NCI-H748 (cell line): ENCODE results near the gene SDC3.

Experiments
- DNase-seq: peaks from one replicate; lab custom pipeline; 2025; ENCODE audit not compliant: unreplicated experiment; lab: John Stamatoyannopoulos, UW

Gene SDC3

GRCh38 chr1:30855686-30856259, 52.8 kb downstream of the SDC3 start:
- no peak for DNase-seq

GRCh38 chr1:30853350-30853749, 55.2 kb downstream of the SDC3 start:
- no peak for DNase-seq

- no peak for DNase-seq
These were observed 56.5 kb downstream of the SDC3 start for GRCh38 chr1:30852026-30852425.

GRCh38 chr1:30851286-30851685, 57.3 kb downstream of the SDC3 start:
- DNase-seq: no peak

DNA sequence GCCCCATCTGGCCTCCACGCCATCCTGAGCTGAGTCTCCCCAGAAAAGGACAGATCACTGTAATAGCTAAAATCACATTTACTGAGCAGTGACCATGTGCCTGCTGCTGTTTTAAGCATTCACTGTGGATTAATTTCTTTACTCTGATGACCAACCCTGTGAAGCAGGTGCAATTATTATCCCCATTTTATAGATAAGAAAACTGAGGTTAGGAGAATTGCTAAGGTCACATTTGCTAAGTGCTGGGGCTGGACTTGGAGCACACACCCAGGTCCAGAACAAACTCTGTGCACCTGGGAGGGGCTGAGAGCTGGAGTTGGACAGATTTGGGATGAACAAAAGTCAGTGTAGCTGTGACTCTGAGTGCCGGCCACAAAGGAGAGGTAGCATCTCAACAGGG, 58.0 kb downstream of the SDC3 start:
- no peak for DNase-seq

DNA sequence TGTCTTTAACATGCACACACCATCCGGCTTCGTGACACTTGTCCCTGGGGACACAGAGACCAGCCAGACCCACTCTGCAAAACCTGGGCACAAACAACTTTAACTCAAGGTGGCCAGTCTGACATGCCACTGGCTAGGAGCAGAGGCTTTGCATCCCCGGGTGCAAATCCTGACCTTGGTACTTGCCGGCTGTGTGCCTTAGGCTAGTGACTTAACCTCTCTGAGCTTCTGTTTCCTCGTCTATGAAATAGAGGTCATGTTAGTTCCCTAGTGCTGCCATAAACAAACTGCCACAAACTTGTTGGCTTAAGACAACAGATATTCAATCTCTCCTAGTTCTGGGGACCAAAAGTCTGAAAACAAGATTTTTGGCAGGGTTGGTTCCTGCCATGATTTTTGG, 60.4 kb downstream of the SDC3 start:
- no peak for DNase-seq

DNA sequence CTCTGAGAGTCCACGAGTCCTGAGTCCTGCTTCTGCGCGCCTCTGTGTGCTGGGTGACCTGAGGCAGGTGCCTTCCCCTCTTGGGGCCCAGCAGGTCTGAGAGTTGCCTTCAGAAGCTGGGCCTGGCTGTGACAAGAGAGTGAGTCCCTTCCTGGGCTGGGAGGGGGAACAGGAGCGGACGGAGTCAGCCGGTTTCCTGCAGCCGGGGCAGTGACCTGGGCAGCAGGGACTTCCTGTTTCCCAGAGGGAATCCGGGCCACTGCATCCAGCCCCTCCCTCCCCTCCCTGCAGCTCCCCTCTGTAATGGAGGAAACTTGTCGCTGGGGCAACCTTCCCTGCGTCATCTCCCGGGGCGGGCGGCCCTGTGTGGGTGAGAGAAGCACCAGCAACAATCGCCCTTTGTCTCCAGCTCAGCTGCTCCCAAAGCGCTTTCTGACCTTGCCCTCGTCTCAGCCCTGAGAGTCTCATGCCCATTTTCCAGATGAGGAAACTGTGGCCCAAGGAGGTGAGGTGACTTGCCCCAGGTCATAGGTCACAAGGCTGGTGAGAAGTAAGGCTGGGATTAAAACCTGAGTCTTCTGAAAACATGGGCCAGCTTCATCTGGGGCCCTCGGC, 61.1 kb downstream of the SDC3 start:
- DNase-seq: peak; percentile 31

GRCh38 chr1:30846587-30846986, 62.0 kb downstream of the SDC3 start:
- no peak for DNase-seq

DNA sequence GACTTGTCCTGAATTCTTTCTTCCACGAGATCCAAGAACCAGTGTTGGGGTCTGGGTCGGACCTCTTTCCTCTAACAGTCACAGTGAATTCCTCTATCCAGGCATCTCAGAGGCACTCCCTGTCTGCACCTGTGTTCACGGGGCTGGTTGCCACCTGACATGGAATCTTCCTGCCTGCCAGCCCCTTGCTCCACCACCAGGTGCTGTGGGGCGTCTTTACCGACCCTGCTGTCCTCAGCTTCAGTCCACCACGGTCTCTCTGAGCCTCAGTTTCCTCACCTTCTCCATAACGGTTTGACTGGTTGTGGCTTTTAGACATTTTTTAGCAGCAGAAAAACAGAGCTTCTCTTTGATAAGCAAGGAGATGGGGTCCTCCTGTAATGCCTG, 62.7 kb downstream of the SDC3 start:
- DNase-seq: no peak

DNA sequence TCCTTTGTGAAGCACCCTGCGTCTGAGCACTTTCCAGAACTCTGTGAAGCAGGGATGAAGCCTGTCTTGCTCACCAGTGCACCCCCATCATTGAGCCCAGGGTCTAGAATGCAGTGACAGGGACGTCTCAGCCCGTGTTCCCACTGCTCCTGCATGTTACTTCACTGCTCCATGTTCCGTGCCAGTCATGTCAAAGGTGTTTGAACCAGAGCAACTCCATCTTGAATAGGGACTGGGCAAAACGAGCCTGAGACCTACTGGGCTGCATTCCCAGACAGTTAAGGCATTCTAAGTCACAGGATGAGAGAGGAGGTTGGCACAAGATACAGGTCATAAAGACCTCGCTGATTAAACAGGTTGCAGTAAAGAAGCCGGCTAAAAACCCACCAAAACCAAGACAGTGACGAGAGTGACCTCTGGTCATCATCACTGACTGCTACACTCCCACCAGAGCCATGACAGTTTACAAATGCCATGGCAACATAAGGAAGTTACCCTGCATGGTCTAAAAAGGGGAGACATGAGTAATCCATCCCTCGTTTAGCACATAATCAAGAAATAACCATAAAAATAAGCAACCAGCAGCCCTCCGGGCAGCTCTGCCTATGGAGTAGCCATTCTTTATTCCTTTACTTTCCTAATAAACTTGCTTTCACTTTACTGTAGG, 63.2 kb downstream of the SDC3 start:
- DNase-seq: no peak

GRCh38 chr1:30844631-30845030, 63.9 kb downstream of the SDC3 start:
- DNase-seq: no peak

DNA sequence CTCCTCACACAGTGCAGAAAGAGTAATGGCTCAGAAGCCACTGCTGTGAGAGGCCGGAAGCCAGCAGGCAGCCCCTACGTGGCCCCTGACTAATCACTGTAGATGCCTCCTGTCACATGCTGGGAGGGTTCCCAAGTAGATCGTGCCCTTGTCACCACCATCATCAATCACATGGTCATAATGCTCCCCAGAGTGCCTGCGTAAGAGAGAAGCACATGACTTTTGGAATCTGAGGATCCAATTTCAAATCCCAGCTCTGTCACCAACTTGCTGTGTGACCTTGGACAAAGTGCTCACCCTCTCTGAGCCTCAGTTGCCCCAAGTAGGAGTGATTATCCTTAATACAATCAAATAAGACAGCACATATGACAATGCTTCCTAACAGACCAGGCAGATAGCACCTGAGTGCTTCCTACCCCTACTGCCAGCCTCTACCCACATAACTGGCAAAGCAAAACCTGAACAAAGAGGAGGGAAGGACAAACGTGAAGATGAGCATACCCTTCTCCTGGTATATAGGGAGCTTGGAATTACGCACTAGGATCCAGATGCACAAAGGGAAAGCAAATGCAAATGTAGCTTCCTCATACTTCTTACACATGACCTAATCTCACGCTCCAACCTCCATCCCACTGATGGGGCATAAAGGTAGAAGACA, 65.7 kb downstream of the SDC3 start:
- DNase-seq: no peak

- no peak for DNase-seq
These were observed 67.5 kb downstream of the SDC3 start for GRCh38 chr1:30840904-30841598.

DNA sequence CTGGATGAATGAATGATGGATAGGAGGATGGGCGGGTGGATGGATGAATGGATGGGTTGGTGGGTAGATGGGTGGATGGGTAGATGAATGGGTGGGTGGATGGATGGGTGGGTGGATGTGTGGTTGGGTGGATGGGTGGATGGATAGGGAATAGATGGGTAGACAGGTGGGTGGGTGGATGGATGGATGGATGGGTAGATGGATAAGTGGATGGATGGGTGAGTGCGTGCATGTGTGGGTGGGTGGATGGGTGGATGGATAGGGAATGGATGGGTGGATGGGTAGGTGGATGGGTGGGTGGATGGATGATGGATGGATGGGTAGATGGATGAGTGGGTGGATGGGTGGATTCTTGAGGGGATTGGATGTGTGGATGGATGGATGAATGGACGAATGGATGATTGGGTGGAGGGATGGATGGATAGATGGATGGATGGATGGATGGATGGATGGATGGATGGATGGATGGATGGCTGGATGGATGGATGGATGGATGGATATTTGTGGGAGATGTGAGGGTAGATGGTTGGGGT, 68.7 kb downstream of the SDC3 start:
- no peak for DNase-seq

GRCh38 chr1:30838996-30839395, 69.6 kb downstream of the SDC3 start:
- DNase-seq: no peak

DNA sequence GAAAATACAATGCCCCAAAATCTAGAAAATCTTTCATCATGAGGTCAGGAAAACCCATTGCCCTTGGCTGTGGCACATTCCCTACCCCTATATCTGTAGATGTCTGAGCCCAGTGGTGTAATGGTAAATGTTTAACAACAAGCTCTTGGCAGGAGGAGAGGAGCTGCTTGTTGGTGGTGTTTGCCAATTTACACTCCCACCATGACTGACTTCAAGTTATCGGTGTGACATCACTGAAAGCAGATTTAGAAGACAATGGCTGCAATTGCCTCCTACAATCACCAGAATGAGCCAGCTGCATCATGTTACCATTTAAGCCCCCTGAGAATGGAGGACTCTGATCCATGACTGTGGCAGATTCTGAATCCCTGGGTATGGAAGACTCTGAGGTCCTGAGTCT, 70.9 kb downstream of the SDC3 start:
- no peak for DNase-seq

DNA sequence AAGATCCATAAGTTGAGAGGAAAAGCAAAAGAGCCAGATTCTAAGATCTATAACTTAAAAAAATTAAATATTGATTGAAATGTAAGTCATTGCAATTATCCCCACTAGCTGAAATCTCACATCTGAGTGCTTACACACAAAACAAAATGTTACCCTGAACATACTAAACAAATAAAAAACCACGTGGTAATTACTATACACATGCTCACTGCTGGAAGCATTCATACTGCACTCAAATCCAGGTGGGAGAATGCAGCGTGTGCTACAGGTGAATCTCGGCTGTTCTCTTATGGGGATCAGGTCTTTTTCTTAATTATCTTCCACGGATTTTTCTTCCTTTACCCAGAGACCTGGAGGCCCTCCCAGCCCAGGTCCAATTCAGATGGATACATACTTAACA, 74.3 kb downstream of the SDC3 start:
- peak; percentile 45 for DNase-seq

- no peak for DNase-seq
These were observed 78.0 kb downstream of the SDC3 start for GRCh38 chr1:30830537-30830936.

- DNase-seq: no peak
These were observed 78.7 kb downstream of the SDC3 start for GRCh38 chr1:30829889-30830288.

DNA sequence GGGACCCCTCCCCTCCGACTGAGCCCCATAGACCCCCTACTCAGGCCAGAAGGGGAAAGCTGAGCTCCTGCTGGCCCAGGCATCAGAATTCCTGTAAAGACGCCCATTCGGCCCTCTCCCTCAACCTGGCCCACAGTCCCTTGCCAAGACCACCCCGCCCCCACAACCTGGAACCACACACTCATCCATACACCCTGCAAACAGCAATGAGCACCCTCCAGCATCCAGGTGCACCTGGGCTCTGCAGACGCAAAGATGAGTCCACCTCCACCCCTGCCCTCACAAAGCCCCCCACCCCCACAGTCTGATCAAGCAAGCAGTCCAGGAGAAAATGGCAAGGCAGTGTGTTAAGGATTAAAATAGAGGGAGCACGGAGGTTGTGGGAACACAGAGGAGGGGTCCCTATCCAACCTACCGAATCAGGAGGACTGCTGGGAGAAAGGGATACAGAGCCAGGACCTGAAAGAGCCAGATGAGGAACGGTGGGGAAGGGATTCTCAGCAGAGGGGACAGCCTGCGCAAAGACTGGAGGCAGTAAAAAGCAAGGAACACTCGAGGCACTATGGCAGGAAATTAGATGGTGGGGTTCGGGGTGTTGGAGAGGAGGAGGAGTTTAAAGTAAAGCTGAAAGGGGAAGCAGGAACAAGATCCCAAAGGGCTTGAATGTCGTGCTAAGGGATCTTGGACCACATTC, 83.7 kb downstream of the SDC3 start:
- peak; percentile 49 for DNase-seq
